MG63 (cell line): ENCODE measurements around the gene IDH2. TPM values are rescaled to one million over a fixed set of nuclear protein-coding genes. Genes with fewer than 3 reads are reported as not detected.

ENCODE experiments used
- total RNA-seq: library from RNA; depleted of rRNA; stranded (reverse); fragments of >200 nt; shearing (Covaris generic); gene quantifications from 2 replicates; pipeline ENCODE4 v1.2.3, GENCODE V29; 2014; ENCODE audit warnings: low replicate concordance; rRNA removed

The IDH2 gene
- total RNA-seq, 1 experiment from 2014 or later, result 57.2 TPM

Other genes starting within 250 kb of the IDH2 start
- 74.8 and 185 TPM in 2 replicates for gene AP3S2, start 208.5 kb downstream of the IDH2 start, total RNA-seq
- gene ARPIN, start 189.5 kb downstream of the IDH2 start, total RNA-seq, result 4.0 and 6.4 TPM in 2 replicates
- gene ZNF710, start 101.1 kb downstream of the IDH2 start, total RNA-seq, result 7.0 and 9.1 TPM in 2 replicates
- gene SEMA4B, start 98.9 kb upstream of the IDH2 start, total RNA-seq, result 3.7 and 19.0 TPM in 2 replicates
- 48.7 and 158 TPM in 2 replicates for gene CIB1, start 131.5 kb upstream of the IDH2 start, total RNA-seq
- gene GDPGP1, start 131.7 kb upstream of the IDH2 start, total RNA-seq, result 0.86 and 6.4 TPM in 2 replicates
- gene TTLL13, start 147.1 kb upstream of the IDH2 start, total RNA-seq, result 0.07 TPM in 1 of 2 replicates, not detected in the other
- 83.1 and 134 TPM in 2 replicates for gene NGRN, start 163.2 kb upstream of the IDH2 start, total RNA-seq
- gene ZNF774, start 249.8 kb upstream of the IDH2 start, total RNA-seq, result 0.07 TPM in 1 of 2 replicates, not detected in the other